Measurements from ENCODE around the gene LAMA2.

LAMA2 gene

GRCh38 chr6:128882560-128882959, 378 bp upstream of the LAMA2 start:
- H3K9me3 ChIP-seq (ENCODE audit: control insufficient read depth, low read length), result no peaks in the 10 kb centered on the region
- no peaks in the 10 kb centered on the region for H3K36me3 ChIP-seq (ENCODE audit: control insufficient read depth, insufficient read depth, low read length)
- no peaks in the 10 kb centered on the region for H3K4me1 ChIP-seq (ENCODE audit: control insufficient read depth, insufficient read depth, low read length)
- no peak overlapping the region for H3K9ac ChIP-seq (ENCODE audit: low read length)
- H3K27me3 ChIP-seq (ENCODE audit: control insufficient read depth, insufficient read depth, low read length), result peaks cover 20% of the 10 kb centered on the region
- no peak overlapping the region for H3K4me3 ChIP-seq (ENCODE audit: low read length)

- H3K9ac ChIP-seq (ENCODE audit: low read length), result no peak overlapping the region
- H3K4me3 ChIP-seq (ENCODE audit: low read length), result no peak overlapping the region
- H3K9me3 ChIP-seq (ENCODE audit: control insufficient read depth, low read length), result no peaks in the 10 kb centered on the region
- no peaks in the 10 kb centered on the region for H3K36me3 ChIP-seq (ENCODE audit: control insufficient read depth, insufficient read depth, low read length)
- peaks cover 20% of the 10 kb centered on the region for H3K27me3 ChIP-seq (ENCODE audit: control insufficient read depth, insufficient read depth, low read length)
- no peaks in the 10 kb centered on the region for H3K4me1 ChIP-seq (ENCODE audit: control insufficient read depth, insufficient read depth, low read length)
Observed at GRCh38 chr6:128883906-128884305, 968 bp downstream of the LAMA2 start.

GRCh38 chr6:128885381-128885780, 2.4 kb downstream of the LAMA2 start:
- H3K36me3 ChIP-seq (ENCODE audit: control insufficient read depth, insufficient read depth, low read length), result no peaks in the 10 kb centered on the region
- H3K9ac ChIP-seq (ENCODE audit: low read length), result no peak overlapping the region
- H3K27me3 ChIP-seq (ENCODE audit: control insufficient read depth, insufficient read depth, low read length), result peaks cover 20% of the 10 kb centered on the region
- H3K9me3 ChIP-seq (ENCODE audit: control insufficient read depth, low read length), result no peaks in the 10 kb centered on the region
- no peaks in the 10 kb centered on the region for H3K4me1 ChIP-seq (ENCODE audit: control insufficient read depth, insufficient read depth, low read length)
- no peak overlapping the region for H3K4me3 ChIP-seq (ENCODE audit: low read length)

- Histone ChIP-seq H3K9ac (ENCODE audit: low read length) (no peak overlapping the region), H3K4me1 (ENCODE audit: control insufficient read depth, insufficient read depth, low read length) (no peaks in the 10 kb centered on the region), H3K9me3 (ENCODE audit: control insufficient read depth, low read length) (no peaks in the 10 kb centered on the region), H3K4me3 (ENCODE audit: low read length) (no peak overlapping the region), H3K36me3 (ENCODE audit: control insufficient read depth, insufficient read depth, low read length) (no peaks in the 10 kb centered on the region), H3K27me3 (ENCODE audit: control insufficient read depth, insufficient read depth, low read length) (peaks cover 20% of the 10 kb centered on the region)
Observed at GRCh38 chr6:128886706-128887105, 3.8 kb downstream of the LAMA2 start.

- Histone ChIP-seq H3K4me3 (ENCODE audit: low read length) (no peak overlapping the region), H3K27me3 (ENCODE audit: control insufficient read depth, insufficient read depth, low read length) (peaks cover 9% of the 10 kb centered on the region), H3K4me1 (ENCODE audit: control insufficient read depth, insufficient read depth, low read length) (no peaks in the 10 kb centered on the region), H3K9ac (ENCODE audit: low read length) (no peak overlapping the region), H3K9me3 (ENCODE audit: control insufficient read depth, low read length) (no peaks in the 10 kb centered on the region), H3K36me3 (ENCODE audit: control insufficient read depth, insufficient read depth, low read length) (no peaks in the 10 kb centered on the region)
Observed at GRCh38 chr6:128888444-128889175, 5.7 kb downstream of the LAMA2 start.

GRCh38 chr6:128889870-128890269, 6.9 kb downstream of the LAMA2 start:
- H3K9me3 ChIP-seq (ENCODE audit: control insufficient read depth, low read length), result no peaks in the 10 kb centered on the region
- no peak overlapping the region for H3K4me3 ChIP-seq (ENCODE audit: low read length)
- H3K9ac ChIP-seq (ENCODE audit: low read length), result no peak overlapping the region
- no peaks in the 10 kb centered on the region for H3K36me3 ChIP-seq (ENCODE audit: control insufficient read depth, insufficient read depth, low read length)
- H3K4me1 ChIP-seq (ENCODE audit: control insufficient read depth, insufficient read depth, low read length), result no peaks in the 10 kb centered on the region
- peaks cover 2% of the 10 kb centered on the region for H3K27me3 ChIP-seq (ENCODE audit: control insufficient read depth, insufficient read depth, low read length)

- Histone ChIP-seq H3K4me1 (ENCODE audit: control insufficient read depth, insufficient read depth, low read length) (no peaks in the 10 kb centered on the region), H3K36me3 (ENCODE audit: control insufficient read depth, insufficient read depth, low read length) (no peaks in the 10 kb centered on the region), H3K9me3 (ENCODE audit: control insufficient read depth, low read length) (no peaks in the 10 kb centered on the region), H3K9ac (ENCODE audit: low read length) (no peak overlapping the region), H3K4me3 (ENCODE audit: low read length) (no peak overlapping the region), H3K27me3 (ENCODE audit: control insufficient read depth, insufficient read depth, low read length) (no peaks in the 10 kb centered on the region)
Observed at GRCh38 chr6:128892079-128892478, 9.1 kb downstream of the LAMA2 start.

- Histone ChIP-seq H3K4me1 (ENCODE audit: control insufficient read depth, insufficient read depth, low read length) (no peaks in the 10 kb centered on the region), H3K9me3 (ENCODE audit: control insufficient read depth, low read length) (no peaks in the 10 kb centered on the region), H3K9ac (ENCODE audit: low read length) (no peak overlapping the region), H3K27me3 (ENCODE audit: control insufficient read depth, insufficient read depth, low read length) (no peaks in the 10 kb centered on the region), H3K36me3 (ENCODE audit: control insufficient read depth, insufficient read depth, low read length) (no peaks in the 10 kb centered on the region), H3K4me3 (ENCODE audit: low read length) (no peak overlapping the region)
Observed at GRCh38 chr6:128899341-128900050, 16.6 kb downstream of the LAMA2 start.

GRCh38 chr6:128903715-128904114, 20.8 kb downstream of the LAMA2 start:
- Histone ChIP-seq H3K4me1 (ENCODE audit: control insufficient read depth, insufficient read depth, low read length) (no peaks in the 10 kb centered on the region), H3K9ac (ENCODE audit: low read length) (no peak overlapping the region), H3K36me3 (ENCODE audit: control insufficient read depth, insufficient read depth, low read length) (no peaks in the 10 kb centered on the region), H3K4me3 (ENCODE audit: low read length) (no peak overlapping the region), H3K27me3 (ENCODE audit: control insufficient read depth, insufficient read depth, low read length) (no peaks in the 10 kb centered on the region), H3K9me3 (ENCODE audit: control insufficient read depth, low read length) (no peaks in the 10 kb centered on the region)

GRCh38 chr6:128914051-128914450, 31.1 kb downstream of the LAMA2 start:
- no peak overlapping the region for H3K9ac ChIP-seq (ENCODE audit: low read length)
- H3K4me3 ChIP-seq (ENCODE audit: low read length), result no peak overlapping the region
- H3K4me1 ChIP-seq (ENCODE audit: control insufficient read depth, insufficient read depth, low read length), result no peaks in the 10 kb centered on the region
- no peaks in the 10 kb centered on the region for H3K9me3 ChIP-seq (ENCODE audit: control insufficient read depth, low read length)
- H3K36me3 ChIP-seq (ENCODE audit: control insufficient read depth, insufficient read depth, low read length), result no peaks in the 10 kb centered on the region
- H3K27me3 ChIP-seq (ENCODE audit: control insufficient read depth, insufficient read depth, low read length), result no peaks in the 10 kb centered on the region

- H3K4me1 ChIP-seq (ENCODE audit: control insufficient read depth, insufficient read depth, low read length), result no peaks in the 10 kb centered on the region
- H3K36me3 ChIP-seq (ENCODE audit: control insufficient read depth, insufficient read depth, low read length), result no peaks in the 10 kb centered on the region
- H3K9me3 ChIP-seq (ENCODE audit: control insufficient read depth, low read length), result no peaks in the 10 kb centered on the region
Observed at GRCh38 chr6:128918886-128919285, 35.9 kb downstream of the LAMA2 start.

GRCh38 chr6:128919412-128920180, 36.7 kb downstream of the LAMA2 start:
- no peaks in the 10 kb centered on the region for H3K4me1 ChIP-seq (ENCODE audit: control insufficient read depth, insufficient read depth, low read length)
- no peaks in the 10 kb centered on the region for H3K36me3 ChIP-seq (ENCODE audit: control insufficient read depth, insufficient read depth, low read length)
- H3K9ac ChIP-seq (ENCODE audit: low read length), result no peak overlapping the region
- no peak overlapping the region for H3K4me3 ChIP-seq (ENCODE audit: low read length)
- no peaks in the 10 kb centered on the region for H3K9me3 ChIP-seq (ENCODE audit: control insufficient read depth, low read length)
- H3K27me3 ChIP-seq (ENCODE audit: control insufficient read depth, insufficient read depth, low read length), result no peaks in the 10 kb centered on the region

More at GRCh38 chr6:128918886-128919285, 35.9 kb downstream of the LAMA2 start:
- no peak overlapping the region for H3K9ac ChIP-seq (ENCODE audit: low read length)
- no peak overlapping the region for H3K4me3 ChIP-seq (ENCODE audit: low read length)
- H3K27me3 ChIP-seq (ENCODE audit: control insufficient read depth, insufficient read depth, low read length), result no peaks in the 10 kb centered on the region
